Measurements from ENCODE around the gene ANKHD1. TPM values are rescaled to one million over a fixed set of nuclear protein-coding genes. Genes with fewer than 3 reads are reported as not detected.

ANKHD1 gene
- total and polyA plus RNA-seq, 9 of the 15 experiments (the other 6 are each of a cell fraction or from before 2014, with no cell fraction given), result 38.9 to 138 (median 78.7) TPM

DNA sequence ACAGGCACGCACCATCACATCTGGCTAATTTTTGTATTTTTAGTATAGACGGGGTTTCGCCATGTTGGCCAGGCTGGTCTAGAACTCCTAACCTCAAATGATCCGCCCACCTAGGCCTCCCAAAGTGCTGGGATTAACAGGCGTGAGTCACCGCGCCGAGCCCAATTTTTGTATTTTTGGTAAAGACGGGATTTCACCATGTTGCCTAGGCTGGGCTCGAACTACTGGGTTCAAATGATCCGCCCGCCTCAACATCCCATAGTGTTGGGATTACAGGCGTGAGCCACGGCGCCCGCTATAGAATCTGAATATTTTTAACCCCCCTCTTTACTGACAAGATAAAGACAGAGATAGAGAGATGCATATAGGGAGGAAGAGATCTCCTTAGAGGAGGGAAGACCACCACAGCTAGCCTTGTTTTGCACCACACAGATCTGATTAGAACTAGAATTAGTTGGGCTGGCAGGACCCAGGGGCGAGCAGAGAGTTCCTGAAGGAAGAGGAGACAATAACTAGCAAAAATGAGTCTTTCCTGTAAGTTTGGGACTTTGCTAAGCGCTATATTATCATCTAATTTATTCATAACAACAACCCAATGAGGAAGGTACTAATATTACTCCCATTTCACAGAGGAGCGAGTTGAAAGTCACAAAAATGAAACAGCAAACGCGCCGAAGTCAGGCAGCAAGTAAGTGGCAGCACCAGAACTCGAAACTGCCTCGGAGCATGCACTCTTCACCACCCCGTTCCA, 1.5 kb upstream of the ANKHD1 start:
- TSS peak; percentile 76 for BruUV-seq (replicated peaks)
- intact Hi-C loops (cut with micrococcal nuclease) (loop anchor here (2.0 to 5.0 kb wide), 5 partner anchors 157 to 319 kb away; partner anchors contain the start of genes SRA1, TMCO6 and WDR55), in situ Hi-C loops (cut with MboI) (no loop called here)
- ChIA-PET CTCF (ENCODE audit: low intra/inter-chr PET ratio) (interaction anchor here (0.6 kb wide), 1 partner anchor 327 kb away, joined by 3 read pairs; no protein-coding TSS in a partner anchor), POLR2A (interaction anchor here (0.6 to 2.8 kb wide), 14 partner anchors 7 to 1269 kb away, joined by 3 to 18 read pairs (median 6); partner anchors contain the start of gene SRA1)
- WGBS (ENCODE audit: insufficient coverage, low coverage, missing lambda C conversion rate), result under 1% methylated on average over 25 of the region's 25 CpGs
- Histone ChIP-seq H3K9me3 (replicated peaks; ENCODE audit: control insufficient read depth, insufficient read depth, low read depth, low read length) (no peaks in the 10 kb centered on the region), H3K79me2 (ENCODE audit: control insufficient read depth, insufficient read depth, low read length) (peaks cover 66% of the 10 kb centered on the region), H3K27ac (ENCODE audit: extremely low read depth, low read depth, low read length) (peak overlapping the region; percentile 95), H3K36me3 (ENCODE audit: control insufficient read depth, insufficient read depth, low read length) (peaks cover 9% of the 10 kb centered on the region; the same call in 1 of the 3 replicates), H3K9me1 (ENCODE audit: control insufficient read depth, insufficient read depth, low read length) (no peaks in the 10 kb centered on the region), H3K9ac (ENCODE audit: insufficient read depth in 1 of 2, low read depth in 2 of 2, low read length in 2 of 2) (peak overlapping the region; percentile 92 to 99), H2AFZ (ENCODE audit: low read depth, low read length) (peak overlapping the region; percentile 100), H3K4me3 (peak overlapping the region; percentile 59), H3K27me3 (ENCODE audit: control insufficient read depth in 2 of 2, insufficient read depth in 2 of 2, low read length in 2 of 2) (no peaks in the 10 kb centered on the region), H4K20me1 (replicated peaks; ENCODE audit: control insufficient read depth, insufficient read depth, low read length) (peaks cover 31% of the 10 kb centered on the region), H3K4me2 (ENCODE audit: insufficient read depth, low read length) (peak overlapping the region; percentile 98), H3K4me1 (replicated peaks in 1 of 2; ENCODE audit: control insufficient read depth in 2 of 2, insufficient read depth in 2 of 2, low read length in 2 of 2) (peaks cover 12 to 18% of the 10 kb centered on the region in 2 experiments; a peak in 4 of 5 replicates)
- DNase-seq (ENCODE audit: extremely low read depth in 1 of 4, low spot score in 3 of 4), result peak in 2 of 4 experiments; percentile 17 to 64
- peak; percentile 51 for FAIRE-seq
- ATAC-seq, result no peak
- TF ChIP-seq TEAD4 (IDR thresholded peaks at IDR 0.05; ENCODE audit: low read length), result no peak
- TF ChIP-seq TEAD4 (CRISPR knock-in tag; IDR thresholded peaks at IDR 0.05; ENCODE audit: borderline replicate concordance), result no peak
- no peak for TF ChIP-seq NR3C1 (CRISPR knock-in tag; IDR thresholded peaks at IDR 0.05)
- no peak for TF ChIP-seq KAT8 (IDR thresholded peaks at IDR 0.05; ENCODE audit: low read depth)
- TF ChIP-seq ARID1B (IDR thresholded peaks at IDR 0.05), result peak; percentile 38; the same call in 1 of the 2 replicates
- peak; percentile 31 for TF ChIP-seq TBP (optimal IDR thresholded peaks at IDR 0.05; ENCODE audit: low read depth, low read length)
- TF ChIP-seq GTF2E2 (tag; IDR thresholded peaks at IDR 0.05), result 0 out of 2 replicates have a peak, but pooled peaks have one; percentile 7
- TF ChIP-seq, protein P1, sequence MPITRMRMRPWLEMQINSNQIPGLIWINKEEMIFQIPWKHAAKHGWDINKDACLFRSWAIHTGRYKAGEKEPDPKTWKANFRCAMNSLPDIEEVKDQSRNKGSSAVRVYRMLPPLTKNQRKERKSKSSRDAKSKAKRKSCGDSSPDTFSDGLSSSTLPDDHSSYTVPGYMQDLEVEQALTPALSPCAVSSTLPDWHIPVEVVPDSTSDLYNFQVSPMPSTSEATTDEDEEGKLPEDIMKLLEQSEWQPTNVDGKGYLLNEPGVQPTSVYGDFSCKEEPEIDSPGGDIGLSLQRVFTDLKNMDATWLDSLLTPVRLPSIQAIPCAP (CRISPR knock-in tag; IDR thresholded peaks at IDR 0.05; ENCODE audit: borderline replicate concordance), result no peak
- TF ChIP-seq, protein P2, sequence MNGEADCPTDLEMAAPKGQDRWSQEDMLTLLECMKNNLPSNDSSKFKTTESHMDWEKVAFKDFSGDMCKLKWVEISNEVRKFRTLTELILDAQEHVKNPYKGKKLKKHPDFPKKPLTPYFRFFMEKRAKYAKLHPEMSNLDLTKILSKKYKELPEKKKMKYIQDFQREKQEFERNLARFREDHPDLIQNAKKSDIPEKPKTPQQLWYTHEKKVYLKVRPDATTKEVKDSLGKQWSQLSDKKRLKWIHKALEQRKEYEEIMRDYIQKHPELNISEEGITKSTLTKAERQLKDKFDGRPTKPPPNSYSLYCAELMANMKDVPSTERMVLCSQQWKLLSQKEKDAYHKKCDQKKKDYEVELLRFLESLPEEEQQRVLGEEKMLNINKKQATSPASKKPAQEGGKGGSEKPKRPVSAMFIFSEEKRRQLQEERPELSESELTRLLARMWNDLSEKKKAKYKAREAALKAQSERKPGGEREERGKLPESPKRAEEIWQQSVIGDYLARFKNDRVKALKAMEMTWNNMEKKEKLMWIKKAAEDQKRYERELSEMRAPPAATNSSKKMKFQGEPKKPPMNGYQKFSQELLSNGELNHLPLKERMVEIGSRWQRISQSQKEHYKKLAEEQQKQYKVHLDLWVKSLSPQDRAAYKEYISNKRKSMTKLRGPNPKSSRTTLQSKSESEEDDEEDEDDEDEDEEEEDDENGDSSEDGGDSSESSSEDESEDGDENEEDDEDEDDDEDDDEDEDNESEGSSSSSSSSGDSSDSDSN (IDR thresholded peaks at IDR 0.05; ENCODE audit: borderline replicate concordance in 1 of 2, low read depth in 2 of 2, low read length in 2 of 2), result no peak
- TF ChIP-seq RBM39 (optimal IDR thresholded peaks at IDR 0.05; ENCODE audit: low read depth, low read length), result no peak
- no peak for TF ChIP-seq NFE2 (IDR thresholded peaks at IDR 0.05; ENCODE audit: low read depth)
